HG02973 (cell line): ENCODE measurements around the gene ILDR1.
"Not testable (repeated sequence)": the region's sequence is repeated elsewhere in the genome, so short reads cannot be mapped to it uniquely, and the experiment has no call there.

ENCODE experiments used
- ATAC-seq: cut with Tn5 transposase; IDR thresholded peaks from one replicate; pipeline ENCODE4 v1.9.1; 2021; ENCODE audit warnings: moderate library complexity; ENCODE audit not compliant: unreplicated experiment

ILDR1 gene

GRCh38 chr3:122021811-122022401, at the start of gene ILDR1:
TSS of gene ILDR1 (minus strand) at chr3:122022247. CDS start at chr3:122022077, 170 bp downstream.
- ATAC-seq = no peak

GRCh38 chr3:122067588-122068240, 45.7 kb upstream of the ILDR1 start:
- ATAC-seq = no peak

- ATAC-seq = no peak
These were observed 45.1 kb upstream of the ILDR1 start for GRCh38 chr3:122067214-122067550.

GRCh38 chr3:122066331-122067213, 44.5 kb upstream of the ILDR1 start:
- ATAC-seq = no peak

GRCh38 chr3:122064326-122064725, 42.3 kb upstream of the ILDR1 start:
- ATAC-seq = no peak

GRCh38 chr3:122063908-122064307, 41.9 kb upstream of the ILDR1 start:
- no peak for ATAC-seq

- ATAC-seq = no peak
These were observed 38.1 kb upstream of the ILDR1 start for GRCh38 chr3:122060040-122060698.

GRCh38 chr3:122058294-122058693, 36.2 kb upstream of the ILDR1 start:
- ATAC-seq = no peak

GRCh38 chr3:122057671-122058070, 35.6 kb upstream of the ILDR1 start:
- ATAC-seq = no peak

GRCh38 chr3:122055215-122055614, 33.2 kb upstream of the ILDR1 start, which contains the start of gene CD86:
TSS of gene CD86 (plus strand) at chr3:122055362. CDS start at chr3:122055490, 128 bp downstream.
- peak; percentile 97 for ATAC-seq

- no peak for ATAC-seq
These were observed 30.9 kb upstream of the ILDR1 start for GRCh38 chr3:122052968-122053367.

- not testable (repeated sequence) for ATAC-seq
These were observed 25.7 kb upstream of the ILDR1 start for GRCh38 chr3:122047773-122048172.

GRCh38 chr3:122047296-122047695, 25.2 kb upstream of the ILDR1 start:
- not testable (repeated sequence) for ATAC-seq

- ATAC-seq = no peak
These were observed 11.0 kb upstream of the ILDR1 start for GRCh38 chr3:122033023-122033422.

GRCh38 chr3:122032531-122032930, 10.5 kb upstream of the ILDR1 start:
- no peak for ATAC-seq

- peak; percentile 49 for ATAC-seq
These were observed 9.0 kb upstream of the ILDR1 start for GRCh38 chr3:122031123-122031468.

- peak; percentile 63 for ATAC-seq
These were observed 8.5 kb upstream of the ILDR1 start for GRCh38 chr3:122030381-122031122.

- ATAC-seq = peak; percentile 55
These were observed 3.2 kb upstream of the ILDR1 start for GRCh38 chr3:122025296-122025695.

- ATAC-seq = no peak
These were observed 2.8 kb upstream of the ILDR1 start for GRCh38 chr3:122024800-122025199.

GRCh38 chr3:122023335-122023910, 1.4 kb upstream of the ILDR1 start:
- no peak for ATAC-seq
